Retinal pigment epithelial cell (primary cell): ENCODE data around the gene CABP1.

Source experiments
- DNase-seq: peaks from one replicate; pipeline ENCODE4 v3.0.0-alpha.2; 2010; ENCODE audit warnings: low read depth
- H3K4me3 ChIP-seq: 2 replicates; pipeline ENCODE4 v1.5.1; 2011; ENCODE audit warnings: mild to moderate bottlenecking, low read length, control low read depth, moderate library complexity
- CTCF ChIP-seq: conservative IDR thresholded peaks from 2 replicates; pipeline ENCODE4 v1.5.1; 2011; ENCODE audit warnings: low read depth, low read length, control low read depth, inconsistent platforms

The CABP1 gene

GRCh38 chr12:120639771-120640721 is at the start of gene CABP1:
CABP1 (plus strand) TSS chr12:120640626; CDS start chr12:120640686, 60 bp downstream.
- DNase-seq, result no peak
- TF ChIP-seq CTCF, result peak; percentile 26

GRCh38 chr12:120590741-120591407 is 49.6 kb upstream of the CABP1 start:
- DNase-seq, result no peak
- H3K4me3 ChIP-seq, result no peak overlapping the region
- no peak for TF ChIP-seq CTCF

More at GRCh38 chr12:120639771-120640721, at the start of gene CABP1:
- H3K4me3 ChIP-seq, result no peak within 1 kb of the TSS

DNA sequence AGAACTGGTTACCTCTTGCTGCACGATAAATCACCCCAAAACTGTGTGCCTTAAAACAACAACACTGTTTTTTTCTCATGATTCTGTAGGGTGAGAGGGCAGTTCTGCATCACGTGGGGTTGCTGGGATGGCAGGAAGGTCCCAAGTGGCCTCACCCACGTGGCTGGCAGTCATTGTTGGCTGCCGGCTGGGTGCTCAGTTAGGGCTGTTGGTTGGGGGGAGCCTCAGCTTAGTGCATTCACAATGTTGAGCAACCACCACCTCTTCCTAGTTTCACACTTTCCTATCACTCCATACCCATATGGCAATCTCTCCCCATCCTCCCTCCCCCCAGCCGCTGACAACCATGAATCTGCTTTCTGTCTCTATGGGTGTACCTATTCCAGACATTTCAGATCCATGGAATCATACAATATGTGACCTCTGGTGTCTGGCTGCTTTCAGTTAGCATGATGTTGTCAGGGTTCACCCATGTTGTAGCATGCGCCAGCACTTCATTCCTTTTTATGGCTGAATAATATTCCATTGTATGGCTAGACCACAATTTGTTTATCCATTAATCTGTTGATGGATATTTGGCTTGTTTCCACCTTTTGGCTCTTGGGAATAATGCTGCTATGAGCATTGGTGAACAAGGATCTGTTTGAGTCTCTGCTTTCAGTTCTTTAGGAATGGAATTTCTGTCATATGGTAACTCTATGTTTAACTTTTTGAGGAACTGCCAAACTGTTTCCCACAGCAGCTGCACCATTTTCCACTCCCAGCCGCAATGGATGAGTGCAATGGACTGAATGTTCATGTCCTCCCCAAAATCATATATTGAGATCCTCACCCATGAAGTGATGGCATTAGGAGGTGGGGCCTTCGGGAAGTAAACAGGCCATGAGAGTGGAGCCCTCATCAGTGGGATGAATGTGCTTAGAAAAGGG is 48.0 kb upstream of the CABP1 start:
- H3K4me3 ChIP-seq, result no peak overlapping the region
- no peak for TF ChIP-seq CTCF
- DNase-seq, result no peak

GRCh38 chr12:120596901-120597300 is 43.5 kb upstream of the CABP1 start:
- no peak for TF ChIP-seq CTCF
- DNase-seq, result no peak
- H3K4me3 ChIP-seq, result no peak overlapping the region

GRCh38 chr12:120597861-120598260 is 42.6 kb upstream of the CABP1 start:
- no peak overlapping the region for H3K4me3 ChIP-seq
- DNase-seq, result no peak
- TF ChIP-seq CTCF, result no peak

DNA sequence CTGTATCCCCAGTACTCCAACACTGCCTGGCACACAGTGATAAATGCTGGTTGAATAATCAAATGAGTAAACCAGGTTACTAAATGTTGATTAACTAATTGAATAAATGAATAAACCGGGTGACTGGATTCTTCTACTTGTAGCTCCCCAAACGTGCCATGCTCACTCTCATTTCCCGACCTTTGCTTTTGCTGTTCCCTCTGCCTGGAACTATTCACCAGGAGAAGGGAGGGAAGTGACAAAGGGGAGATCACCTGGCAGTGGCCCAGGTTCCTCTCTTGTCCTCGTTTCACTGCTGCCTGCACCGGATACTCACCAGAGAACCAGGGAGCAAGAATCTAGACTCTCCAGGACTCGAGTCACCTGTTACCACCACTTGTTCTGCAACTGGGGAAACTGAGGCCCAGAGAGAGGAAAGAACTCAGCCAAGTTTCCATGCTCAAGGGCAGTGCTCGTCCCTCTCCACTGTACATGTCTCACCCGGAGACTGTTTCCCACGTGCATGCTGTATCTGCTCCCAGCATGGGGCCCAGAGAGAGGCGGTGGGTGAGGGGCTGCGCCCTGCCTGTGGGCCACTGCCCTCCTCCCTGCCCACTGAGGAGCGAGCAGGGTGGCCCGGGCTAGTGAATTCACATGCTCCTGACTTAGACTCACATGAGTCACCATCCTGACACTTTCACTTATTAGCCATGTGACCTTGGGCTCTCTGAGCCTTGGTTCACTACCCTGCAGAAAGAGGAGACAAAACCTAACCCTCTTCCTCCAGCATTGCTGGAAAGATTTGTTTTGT is 41.6 kb upstream of the CABP1 start:
- peak; percentile 57 for DNase-seq
- TF ChIP-seq CTCF, result no peak

More for the DNA sequence above, 41.6 kb upstream of the CABP1 start:
- no peak overlapping the region for H3K4me3 ChIP-seq
